Epidermal melanocyte (primary cell): ENCODE data around the gene GRID2.

ENCODE experiments used
- DNase-seq: peaks from one replicate; pipeline ENCODE4 v3.0.0; 2011; ENCODE audit warnings: low spot score; ENCODE audit not compliant: insufficient read length

GRID2 gene

GRCh38 chr4:93384241-93384640 is 1080.5 kb downstream of the GRID2 start:
- DNase-seq, result no peak

DNA sequence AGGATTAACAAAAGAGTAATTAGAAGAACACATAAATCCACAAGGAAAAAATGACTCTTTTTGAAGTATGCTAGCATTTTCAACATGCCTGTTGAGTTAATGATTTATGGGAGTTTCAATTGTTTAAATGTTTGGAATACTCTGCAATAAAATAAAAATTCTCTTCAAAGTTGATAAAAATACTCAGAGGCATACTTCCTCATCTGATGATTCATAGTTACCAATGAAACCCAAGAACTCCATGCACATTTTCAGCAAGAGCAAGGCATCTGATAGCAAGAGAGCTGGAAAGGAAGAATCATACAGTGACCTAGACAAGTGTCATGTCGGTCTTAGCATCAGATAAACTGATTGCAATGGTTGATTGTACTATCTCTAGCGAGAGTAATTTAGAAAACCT is 1081.1 kb downstream of the GRID2 start:
- DNase-seq, result peak; percentile 14

- DNase-seq, result no peak
Measured at GRCh38 chr4:93394545-93395081, 1090.8 kb downstream of the GRID2 start.

- DNase-seq, result no peak
Measured at GRCh38 chr4:93396272-93396671, 1092.5 kb downstream of the GRID2 start.

- no peak for DNase-seq
Measured at GRCh38 chr4:93403571-93403970, 1099.8 kb downstream of the GRID2 start.

DNA sequence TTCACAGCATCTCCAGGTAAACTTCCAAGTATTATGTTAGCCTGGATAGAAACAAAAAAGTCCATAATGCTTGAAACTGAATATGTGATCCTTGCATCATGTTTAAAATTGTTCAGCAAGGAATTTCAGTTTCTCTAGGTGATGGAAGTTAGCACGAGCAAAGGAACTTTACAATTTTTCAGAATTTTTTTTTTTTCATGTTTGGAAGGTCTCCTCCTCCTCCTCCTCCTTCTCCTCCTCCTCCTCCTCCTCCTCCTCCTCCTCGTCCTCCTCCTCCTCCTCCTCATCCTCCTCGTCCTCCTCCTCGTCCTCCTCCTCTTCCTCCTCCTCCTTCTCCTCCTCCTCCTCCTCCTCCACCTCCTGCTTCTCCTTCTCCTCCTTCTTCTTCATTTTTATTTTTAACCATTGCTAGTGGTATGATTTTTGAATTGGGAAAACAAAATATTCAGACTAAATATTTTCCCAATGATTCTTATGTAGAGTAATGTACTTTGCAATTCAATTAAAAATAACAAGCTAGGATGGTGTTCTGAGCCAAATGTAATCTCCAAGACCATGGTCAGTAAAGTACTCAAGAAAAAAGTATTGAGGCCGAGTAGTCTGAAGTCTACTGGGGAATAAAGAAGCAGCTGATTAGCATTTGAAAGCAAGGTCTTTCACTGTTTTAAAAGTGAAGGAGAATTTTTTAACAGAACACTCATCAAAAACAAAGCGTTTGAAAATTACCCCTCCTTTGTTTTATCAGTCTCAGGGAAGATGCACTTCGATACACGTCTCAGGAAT is 1103.9 kb downstream of the GRID2 start:
- DNase-seq, result no peak

GRCh38 chr4:93409035-93409434 is 1105.3 kb downstream of the GRID2 start:
- no peak for DNase-seq

GRCh38 chr4:93414041-93414550 is 1110.3 kb downstream of the GRID2 start:
- DNase-seq, result no peak

- DNase-seq, result no peak
Measured at GRCh38 chr4:93416344-93417128, 1112.8 kb downstream of the GRID2 start.

- DNase-seq, result no peak
Measured at GRCh38 chr4:93431371-93431770, 1127.6 kb downstream of the GRID2 start.

DNA sequence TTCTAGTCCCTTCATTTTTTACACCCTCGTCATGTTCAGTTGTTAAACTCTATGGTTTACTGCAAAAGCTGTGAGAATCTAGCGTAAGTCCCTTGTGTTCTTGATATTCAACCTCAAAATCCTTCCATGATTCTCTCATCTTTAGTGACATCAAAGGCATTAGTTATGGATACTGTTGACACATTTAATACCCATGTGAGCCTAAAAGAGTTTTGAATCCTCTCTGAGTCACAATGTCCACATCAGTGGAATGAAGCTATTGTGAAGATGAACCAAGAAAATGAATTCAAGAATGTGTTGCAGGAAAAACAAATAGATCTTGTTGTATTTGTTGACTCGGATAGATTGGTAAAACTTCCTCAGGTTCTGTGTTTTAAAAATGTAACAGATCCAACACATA is 1130.1 kb downstream of the GRID2 start:
- DNase-seq, result no peak

DNA sequence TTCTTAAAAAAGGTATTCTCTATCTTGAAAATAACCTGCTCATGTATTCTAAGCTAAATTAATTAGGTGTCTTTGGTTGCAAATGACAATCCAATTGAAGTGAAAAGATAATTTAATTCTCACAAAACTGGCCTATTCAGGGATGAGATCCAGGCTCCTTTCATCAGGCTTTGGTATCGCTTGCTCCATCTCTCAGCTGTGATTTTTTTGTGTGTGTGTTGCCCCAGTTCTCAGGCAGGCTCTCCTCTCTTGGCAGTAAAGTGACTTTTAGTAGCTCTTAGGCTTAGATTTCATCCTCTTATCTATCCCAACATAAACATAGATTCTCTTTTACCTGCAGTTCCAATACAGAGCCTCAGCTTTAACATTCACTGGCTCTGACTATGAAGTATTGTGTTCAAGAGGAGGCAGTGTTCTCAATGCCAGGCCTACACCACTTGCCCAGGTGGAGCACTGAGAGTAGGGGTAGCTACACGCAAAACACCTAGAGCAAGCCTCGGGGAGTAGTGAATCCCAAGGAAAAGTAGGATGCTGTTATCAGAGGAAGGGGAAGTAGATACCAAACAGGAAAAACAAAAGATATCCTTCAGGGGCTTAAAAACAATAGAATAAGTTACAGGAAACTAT is 1132.3 kb downstream of the GRID2 start:
- DNase-seq, result no peak

GRCh38 chr4:93437991-93438390 is 1134.2 kb downstream of the GRID2 start:
- no peak for DNase-seq

DNA sequence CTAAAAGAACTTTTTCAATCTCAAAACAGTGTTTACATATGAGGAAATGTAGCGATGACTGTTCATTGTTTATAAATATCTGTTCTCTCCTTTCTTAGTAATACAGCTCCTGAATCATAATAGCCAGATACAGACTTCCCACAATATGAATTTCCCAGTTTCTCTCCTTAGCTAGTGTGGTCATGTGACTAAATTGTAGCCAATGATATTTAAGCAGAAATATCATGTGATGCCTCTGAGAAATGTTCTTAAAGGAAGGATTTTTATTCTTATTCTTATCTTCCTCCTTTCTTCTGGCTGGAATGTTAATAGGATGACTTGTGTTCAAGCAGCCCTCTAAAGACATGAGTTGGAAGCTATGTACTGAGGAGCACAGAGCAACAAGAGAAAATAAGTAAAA is 1141.1 kb downstream of the GRID2 start:
- no peak for DNase-seq

DNA sequence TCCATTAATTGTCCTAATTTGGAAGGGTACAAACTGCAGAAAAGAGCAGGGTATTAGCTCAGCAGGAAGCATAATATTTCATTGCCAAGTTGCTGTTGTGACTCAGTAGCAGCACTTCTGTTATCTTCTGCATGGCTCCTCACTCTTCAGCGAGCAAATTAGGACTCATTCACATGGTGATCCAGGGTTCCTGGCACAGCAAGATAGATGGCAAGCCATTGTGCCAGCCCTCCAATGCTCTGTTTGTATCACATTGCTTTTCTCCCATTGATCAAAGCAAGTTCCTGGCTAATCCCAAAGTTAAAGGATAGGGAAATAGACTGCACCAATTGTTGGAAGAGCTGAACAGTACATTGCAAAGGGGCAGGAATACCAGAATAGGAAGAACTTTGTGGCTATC is 1142.3 kb downstream of the GRID2 start:
- no peak for DNase-seq

DNA sequence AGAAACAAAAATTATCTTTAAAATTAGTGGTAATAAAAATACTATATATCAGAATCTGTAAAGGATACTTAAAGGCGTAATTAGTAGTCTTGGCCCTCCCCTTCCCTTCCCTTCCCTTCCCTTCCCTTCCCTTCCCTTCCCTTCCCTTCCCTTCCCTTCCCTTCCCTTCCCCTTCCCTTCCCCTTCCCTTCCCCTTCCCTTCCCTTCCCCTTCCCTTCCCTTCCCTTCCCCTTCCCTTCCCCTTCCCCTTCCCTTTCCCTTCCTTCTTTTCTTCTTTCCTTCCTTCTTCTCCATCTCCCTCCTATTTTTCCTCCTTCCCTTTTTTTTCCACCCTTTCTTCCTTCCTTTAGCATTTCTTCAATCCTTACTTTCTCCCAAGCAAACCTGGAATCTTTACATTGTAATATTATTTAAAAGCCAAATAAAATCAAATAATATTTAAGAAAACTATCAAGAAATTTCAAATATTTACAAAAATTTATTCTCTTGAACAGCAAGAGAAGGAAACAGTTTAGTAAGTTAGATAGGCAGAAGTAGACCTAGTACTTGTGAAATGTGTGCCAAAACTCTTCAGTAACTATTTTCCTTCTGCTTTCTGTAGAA is 1145.0 kb downstream of the GRID2 start:
- DNase-seq, result no peak

DNA sequence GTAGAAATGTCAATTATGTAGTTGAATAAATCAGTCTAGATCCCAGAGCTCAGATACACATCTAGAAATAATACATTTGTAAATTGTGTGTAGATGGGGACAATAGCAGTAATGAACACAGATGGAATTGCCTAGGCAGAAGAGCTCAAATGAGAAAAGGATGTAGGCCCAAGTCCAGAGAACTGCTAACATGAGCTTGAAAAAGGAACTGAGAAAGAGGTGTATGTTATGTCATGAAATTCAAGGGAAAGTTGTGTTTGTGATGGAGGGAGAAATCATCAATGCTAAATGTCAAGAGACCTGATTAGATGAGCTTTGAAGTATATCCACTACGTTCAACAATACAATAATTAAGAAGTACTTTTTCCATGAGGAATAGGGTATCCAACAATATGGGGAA is 1148.2 kb downstream of the GRID2 start:
- DNase-seq, result no peak

- no peak for DNase-seq
Measured at GRCh38 chr4:93461541-93461940, 1157.8 kb downstream of the GRID2 start.

- DNase-seq, result no peak
Measured at GRCh38 chr4:93466446-93466845, 1162.7 kb downstream of the GRID2 start.

GRCh38 chr4:93467484-93468155 is 1163.9 kb downstream of the GRID2 start:
- DNase-seq, result no peak

DNA sequence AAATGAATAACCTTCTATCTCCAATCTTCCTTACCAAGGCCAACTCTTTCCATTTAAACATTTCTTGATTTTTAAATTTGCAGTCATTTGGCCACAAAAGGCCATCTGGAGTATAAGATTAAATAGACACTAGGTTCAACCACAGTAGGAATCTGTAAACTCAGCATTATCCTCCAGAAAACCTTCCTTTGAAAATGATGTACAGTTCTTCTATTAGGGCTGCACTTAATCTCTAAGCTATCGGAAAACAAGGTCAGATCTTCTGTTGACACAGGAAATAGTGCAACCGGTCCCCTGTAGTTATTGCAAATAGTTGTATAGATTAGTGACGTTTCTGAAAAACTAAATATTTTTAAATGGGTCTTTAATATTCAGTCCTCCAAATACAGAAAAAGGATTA is 1165.8 kb downstream of the GRID2 start:
- no peak for DNase-seq
